ENCODE measurements around the gene ADGRG3. TPM values are rescaled to one million over a fixed set of nuclear protein-coding genes. Genes with fewer than 3 reads are reported as not detected.

Gene ADGRG3
- total RNA-seq, 4 donors from 2014 or later: 3.8 to 14.2 (median 8.2) TPM

GRCh38 chr16:57621521-57622271 is 46.4 kb upstream of the ADGRG3 start:
- DNase-seq: peak; percentile 81 to 84
- Histone ChIP-seq H3K36me3 (no peaks in the 10 kb centered on the region), H3K27me3 (no peaks in the 10 kb centered on the region), H3K4me1 (peaks cover 74 to 84% of the 10 kb centered on the region in 2 donors), H3K9me3 (no peaks in the 10 kb centered on the region), H3K27ac (peak overlapping the region; percentile 94 to 99 (median 98)), H3K4me3 (replicated peaks in 1 of 3) (peak overlapping the region in 1 of 3 donors; percentile 36)
- intact Hi-C loops (cut with DNase I): no loop called here
- TF ChIP-seq POLR2A (IDR thresholded peaks at IDR 0.05) (no peak), CTCF (IDR thresholded peaks at IDR 0.05) (no peak)
- 49 to 65% methylated on average over 7 to 8 of the region's 10 CpGs for WGBS, 2 donors

GRCh38 chr16:57622361-57623250 is 45.5 kb upstream of the ADGRG3 start:
- peak overlapping the region; percentile 94 to 99 (median 98) for H3K27ac ChIP-seq
- peak; percentile 16 to 41 for TF ChIP-seq POLR2A (IDR thresholded peaks at IDR 0.05)
- TF ChIP-seq CTCF (IDR thresholded peaks at IDR 0.05): no peak
- H3K9me3 ChIP-seq: no peaks in the 10 kb centered on the region
- H3K4me1 ChIP-seq: peaks cover 83 to 89% of the 10 kb centered on the region in 2 donors
- peak; percentile 92 for DNase-seq
- intact Hi-C loops (cut with DNase I): no loop called here
- H3K36me3 ChIP-seq: no peaks in the 10 kb centered on the region
- WGBS, 2 donors: 40 to 46% methylated on average over 4 to 13 of the region's 16 CpGs
- H3K27me3 ChIP-seq: no peaks in the 10 kb centered on the region
- no peak overlapping the region for H3K4me3 ChIP-seq (replicated peaks in 1 of 3)

- no peaks in the 10 kb centered on the region for H3K9me3 ChIP-seq
- H3K4me1 ChIP-seq: peaks cover 89% of the 10 kb centered on the region in 2 donors
- H3K4me3 ChIP-seq (replicated peaks in 1 of 3): no peak overlapping the region
- intact Hi-C loops (cut with DNase I): no loop called here
- H3K27me3 ChIP-seq: no peaks in the 10 kb centered on the region
- H3K27ac ChIP-seq: peak overlapping the region; percentile 94 to 99 (median 98)
- peak; percentile 66 to 77 for DNase-seq
- TF ChIP-seq POLR2A (IDR thresholded peaks at IDR 0.05): no peak
- no peak for TF ChIP-seq CTCF (IDR thresholded peaks at IDR 0.05)
- 52 to 57% methylated on average over 12 to 15 of the region's 17 CpGs for WGBS, 2 donors
- no peaks in the 10 kb centered on the region for H3K36me3 ChIP-seq
Measured at GRCh38 chr16:57623251-57624043, 44.7 kb upstream of the ADGRG3 start.

GRCh38 chr16:57624044-57624688 is 43.9 kb upstream of the ADGRG3 start:
- peak in 1 of 2 donors; percentile 67 for TF ChIP-seq POLR2A (IDR thresholded peaks at IDR 0.05)
- TF ChIP-seq CTCF (IDR thresholded peaks at IDR 0.05): no peak
- WGBS, 2 donors: 32 to 41% methylated on average over 8 of the region's 8 CpGs
- peaks cover 89% of the 10 kb centered on the region in 2 donors for H3K4me1 ChIP-seq
- intact Hi-C loops (cut with DNase I): no loop called here
- H3K36me3 ChIP-seq: no peaks in the 10 kb centered on the region
- H3K4me3 ChIP-seq (replicated peaks in 1 of 3): no peak overlapping the region
- peak; percentile 80 to 82 for DNase-seq
- no peaks in the 10 kb centered on the region for H3K27me3 ChIP-seq
- H3K27ac ChIP-seq: peak overlapping the region; percentile 94 to 99 (median 98)
- H3K9me3 ChIP-seq: no peaks in the 10 kb centered on the region

Data from thyroid gland (tissue), 4 donors.